MM.1S (cell line): ENCODE data around the gene PPP1R37.

Experiments used
- DNase-seq: peaks from one replicate; pipeline ENCODE4 v3.0.0-alpha.2; 2015
- H2AFZ ChIP-seq: fragments of 300-600 bp; sonication (generic); 2 replicates; pipeline ENCODE4 v1.6.0; 2016; ENCODE audit warnings: antibody characterized with exemption, low read length
- H3F3A ChIP-seq: fragments of 300-600 bp; sonication (generic); 2 replicates; pipeline ENCODE4 v1.6.1; 2016; ENCODE audit warnings: mild to moderate bottlenecking, antibody characterized with exemption, low read length, moderate library complexity, mixed read lengths; ENCODE audit not compliant: insufficient read depth
- H3K27ac ChIP-seq: fragments of 300-600 bp; sonication (generic); 2 replicates; pipeline ENCODE4 v1.5.1; 2016; ENCODE audit warnings: mild to moderate bottlenecking, low read length
- H3K27me3 ChIP-seq: fragments of 300-600 bp; sonication (generic); replicated peaks from 2 replicates; pipeline ENCODE4 v1.6.0; 2016; ENCODE audit warnings: low read length; ENCODE audit not compliant: insufficient read depth
- H3K36me3 ChIP-seq: fragments of 300-600 bp; sonication (generic); replicated peaks from 2 replicates; pipeline ENCODE4 v1.6.1; 2016; ENCODE audit warnings: mild to moderate bottlenecking, low read length, mixed read lengths; ENCODE audit not compliant: insufficient read depth
- H3K4me1 ChIP-seq: fragments of 300-600 bp; sonication (generic); 2 replicates; pipeline ENCODE4 v1.6.1; 2016; ENCODE audit warnings: low read length, mixed read lengths
- H3K4me2 ChIP-seq: fragments of 300-600 bp; sonication (generic); 2 replicates; pipeline ENCODE4 v1.6.0; 2016; ENCODE audit warnings: low read depth, low read length
- H3K4me3 ChIP-seq: fragments of 300-600 bp; sonication (generic); 2 replicates; pipeline ENCODE4 v1.5.1; 2016; ENCODE audit warnings: low read length, mixed read lengths
- H3K79me2 ChIP-seq: fragments of 300-600 bp; sonication (generic); 2 replicates; pipeline ENCODE4 v1.6.1; 2016; ENCODE audit warnings: mixed run types, low read length, mixed read lengths
- H3K9ac ChIP-seq: fragments of 300-600 bp; sonication (generic); 2 replicates; pipeline ENCODE4 v1.6.1; 2016; ENCODE audit warnings: low read length, mixed read lengths
- H3K9me2 ChIP-seq: fragments of 300-600 bp; sonication (generic); replicated peaks from 2 replicates; pipeline ENCODE4 v1.6.1; 2016; ENCODE audit warnings: mild to moderate bottlenecking, low read length, mixed read lengths; ENCODE audit not compliant: insufficient read depth
- H3K9me3 ChIP-seq: fragments of 300-600 bp; sonication (generic); replicated peaks from 2 replicates; pipeline ENCODE4 v1.6.1; 2016; ENCODE audit warnings: mild to moderate bottlenecking, low read length, mixed read lengths; ENCODE audit not compliant: insufficient read depth
- H4K20me1 ChIP-seq: fragments of 300-600 bp; sonication (generic); 2 replicates; pipeline ENCODE4 v1.6.1; 2016; ENCODE audit warnings: mild to moderate bottlenecking, low read length, moderate library complexity, mixed read lengths; ENCODE audit not compliant: insufficient read depth
- EZH2 ChIP-seq: fragments of 300-600 bp; sonication (generic); optimal IDR thresholded peaks from 2 replicates; pipeline ENCODE3; 2017; ENCODE audit warnings: low read depth, mild to moderate bottlenecking, antibody characterized with exemption, low read length, mixed read lengths
- EZH2phosphoT487 ChIP-seq: fragments of 300-600 bp; sonication (generic); IDR thresholded peaks from 2 replicates; pipeline ENCODE4 v1.6.1; 2018; ENCODE audit warnings: antibody characterized with exemption, low read length
- TF ChIP-seq, protein P1 (sequence below): fragments of 300-600 bp; sonication (generic); IDR thresholded peaks from 2 replicates; pipeline ENCODE4 v1.5.1; 2016; ENCODE audit warnings: antibody characterized with exemption, low read length, mixed read lengths

The PPP1R37 gene

DNA sequence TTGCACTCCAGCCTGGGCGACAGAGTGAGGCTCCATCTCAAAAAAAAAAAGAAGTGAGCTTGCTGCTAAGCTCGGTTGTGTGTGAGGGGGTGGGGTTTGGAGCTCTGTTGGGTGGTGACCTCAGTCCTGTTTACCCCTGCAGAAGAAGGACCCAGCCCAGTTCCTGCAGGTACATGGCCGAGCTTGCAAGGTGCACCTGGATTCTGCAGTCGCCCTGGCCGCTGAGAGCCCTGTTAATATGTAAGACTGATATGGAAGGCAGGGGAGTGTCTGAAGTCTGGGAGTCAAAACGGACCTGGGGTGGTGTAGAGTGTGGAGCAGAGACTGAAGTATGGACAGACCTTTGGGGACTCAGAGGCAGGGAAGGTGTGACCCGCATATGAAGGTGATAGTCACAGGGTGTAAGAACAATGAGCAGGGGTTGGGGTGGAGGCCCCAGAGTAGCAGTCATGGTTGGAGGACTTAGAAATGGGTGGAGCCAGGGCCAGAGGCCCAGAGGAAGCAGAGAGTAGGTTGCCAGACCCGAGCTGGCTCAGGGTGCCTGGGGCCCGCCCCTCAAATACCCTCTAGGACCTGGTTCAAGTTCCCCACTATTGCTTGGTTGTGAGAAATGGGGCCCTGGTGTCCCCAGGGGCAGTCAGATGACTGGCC lies 40.9 kb upstream of the PPP1R37 start:
- DNase-seq = no peak
- no peak for TF ChIP-seq EZH2

DNA sequence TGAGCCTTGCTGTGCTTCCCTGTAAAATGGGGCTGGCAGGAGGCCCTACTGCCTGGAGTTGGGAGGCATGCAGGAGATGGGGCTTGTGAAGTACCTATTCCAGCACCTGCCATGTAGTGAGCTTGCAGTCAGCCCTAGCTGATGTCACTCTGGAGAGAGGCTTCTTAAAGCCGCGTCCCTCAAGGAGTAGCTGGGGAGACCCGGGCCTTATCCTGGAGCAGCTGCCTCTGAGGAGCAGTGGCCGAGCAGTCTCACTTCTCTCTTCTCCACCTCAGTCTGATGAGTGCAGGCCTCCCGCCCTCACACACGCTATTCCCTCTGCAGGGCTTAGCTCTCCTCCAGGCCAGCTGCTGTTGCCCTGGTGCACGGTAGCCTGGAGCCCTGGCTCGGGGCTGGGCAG lies 36.1 kb upstream of the PPP1R37 start:
- TF ChIP-seq EZH2 (no peak), EZH2phosphoT487 (no peak)
- TF ChIP-seq, protein P1, sequence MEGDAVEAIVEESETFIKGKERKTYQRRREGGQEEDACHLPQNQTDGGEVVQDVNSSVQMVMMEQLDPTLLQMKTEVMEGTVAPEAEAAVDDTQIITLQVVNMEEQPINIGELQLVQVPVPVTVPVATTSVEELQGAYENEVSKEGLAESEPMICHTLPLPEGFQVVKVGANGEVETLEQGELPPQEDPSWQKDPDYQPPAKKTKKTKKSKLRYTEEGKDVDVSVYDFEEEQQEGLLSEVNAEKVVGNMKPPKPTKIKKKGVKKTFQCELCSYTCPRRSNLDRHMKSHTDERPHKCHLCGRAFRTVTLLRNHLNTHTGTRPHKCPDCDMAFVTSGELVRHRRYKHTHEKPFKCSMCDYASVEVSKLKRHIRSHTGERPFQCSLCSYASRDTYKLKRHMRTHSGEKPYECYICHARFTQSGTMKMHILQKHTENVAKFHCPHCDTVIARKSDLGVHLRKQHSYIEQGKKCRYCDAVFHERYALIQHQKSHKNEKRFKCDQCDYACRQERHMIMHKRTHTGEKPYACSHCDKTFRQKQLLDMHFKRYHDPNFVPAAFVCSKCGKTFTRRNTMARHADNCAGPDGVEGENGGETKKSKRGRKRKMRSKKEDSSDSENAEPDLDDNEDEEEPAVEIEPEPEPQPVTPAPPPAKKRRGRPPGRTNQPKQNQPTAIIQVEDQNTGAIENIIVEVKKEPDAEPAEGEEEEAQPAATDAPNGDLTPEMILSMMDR = no peak
- Histone ChIP-seq H3K27me3 (no peaks in the 10 kb centered on the region), H3K9me3 (no peaks in the 10 kb centered on the region), H3K4me3 (no peak overlapping the region), H3K4me2 (no peak overlapping the region), H3K9ac (no peak overlapping the region), H2AFZ (no peak overlapping the region), H3K9me2 (no peaks in the 10 kb centered on the region), H3K4me1 (no peaks in the 10 kb centered on the region), H3F3A (no peaks in the 10 kb centered on the region), H3K27ac (no peak overlapping the region), H3K36me3 (peaks cover 18% of the 10 kb centered on the region), H3K79me2 (peaks cover 70% of the 10 kb centered on the region), H4K20me1 (peaks cover 3% of the 10 kb centered on the region; the same call in 1 of the 2 replicates)
- DNase-seq = no peak

More for the DNA sequence above, 40.9 kb upstream of the PPP1R37 start:
- Histone ChIP-seq H3K9me2 (no peaks in the 10 kb centered on the region), H4K20me1 (no peaks in the 10 kb centered on the region), H3K79me2 (peaks cover 82% of the 10 kb centered on the region), H3K9ac (no peak overlapping the region), H2AFZ (no peak overlapping the region), H3K4me2 (no peak overlapping the region), H3K4me3 (no peak overlapping the region), H3F3A (peaks cover 23% of the 10 kb centered on the region), H3K36me3 (peaks cover 7% of the 10 kb centered on the region), H3K27ac (no peak overlapping the region), H3K9me3 (no peaks in the 10 kb centered on the region), H3K4me1 (peaks cover 26% of the 10 kb centered on the region), H3K27me3 (no peaks in the 10 kb centered on the region)

DNA sequence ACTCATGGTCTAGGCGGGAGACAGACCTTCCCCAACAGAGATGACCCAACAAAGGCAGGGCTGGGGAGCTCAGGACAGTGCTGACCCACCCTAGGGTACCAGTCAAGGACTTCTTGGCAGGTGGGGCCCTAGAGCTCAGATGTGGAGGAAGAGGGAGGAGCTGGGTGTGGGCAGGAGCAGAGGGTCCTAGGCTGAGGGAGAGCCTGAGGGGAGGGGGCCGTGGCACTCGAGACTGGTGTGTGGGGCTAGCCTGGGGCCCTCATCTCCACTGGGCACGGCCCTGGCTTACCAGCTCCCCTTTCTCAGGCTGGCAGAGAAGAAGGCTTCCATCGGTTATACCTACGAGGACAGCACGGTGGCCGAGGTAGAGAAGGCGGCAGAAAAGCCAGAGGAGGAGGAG lies 35.5 kb upstream of the PPP1R37 start:
- Histone ChIP-seq H3K9me2 (no peaks in the 10 kb centered on the region), H3K9me3 (no peaks in the 10 kb centered on the region), H3K4me2 (no peak overlapping the region), H3K4me1 (no peaks in the 10 kb centered on the region), H3K36me3 (peaks cover 15% of the 10 kb centered on the region), H3K27ac (no peak overlapping the region), H3K4me3 (no peak overlapping the region), H2AFZ (no peak overlapping the region), H4K20me1 (peaks cover 3% of the 10 kb centered on the region; the same call in 1 of the 2 replicates), H3K27me3 (no peaks in the 10 kb centered on the region), H3K9ac (no peak overlapping the region), H3K79me2 (peaks cover 67% of the 10 kb centered on the region), H3F3A (no peaks in the 10 kb centered on the region)
- TF ChIP-seq EZH2phosphoT487 (no peak), EZH2 (no peak)
- TF ChIP-seq, protein P1 = no peak
- DNase-seq = no peak

DNA sequence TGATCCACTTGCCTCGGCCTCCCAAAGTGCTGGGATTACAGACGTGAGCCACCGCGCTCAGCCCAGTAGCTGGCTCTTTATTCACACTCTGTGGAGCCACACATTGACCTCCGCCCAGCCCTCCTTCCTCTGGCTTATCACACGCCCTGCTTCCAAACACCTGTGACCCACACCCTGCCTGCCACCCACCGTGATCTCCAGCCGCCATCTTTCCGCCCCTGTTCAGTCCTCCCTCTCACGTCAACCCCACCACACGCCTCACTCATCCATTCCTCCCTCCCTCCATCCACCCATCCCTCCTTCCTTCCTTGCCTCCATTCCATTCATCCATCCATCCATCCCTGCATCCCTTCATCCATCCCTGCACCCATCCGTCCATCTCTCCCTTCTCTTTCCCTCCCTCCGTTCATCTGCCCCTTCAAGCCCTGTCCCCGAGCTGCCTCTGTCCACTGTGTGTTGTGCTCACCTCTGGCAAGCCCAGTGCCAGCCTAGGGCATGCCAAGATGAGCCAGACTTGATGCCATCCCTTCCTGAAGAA lies 34.3 kb upstream of the PPP1R37 start:
- Histone ChIP-seq H2AFZ (no peak overlapping the region), H3K27me3 (no peaks in the 10 kb centered on the region), H3K9me3 (no peaks in the 10 kb centered on the region), H3K79me2 (peaks cover 60% of the 10 kb centered on the region), H3K4me1 (no peaks in the 10 kb centered on the region), H3K9me2 (no peaks in the 10 kb centered on the region), H4K20me1 (peaks cover 3% of the 10 kb centered on the region; the same call in 1 of the 2 replicates), H3K4me2 (no peak overlapping the region), H3F3A (no peaks in the 10 kb centered on the region), H3K27ac (no peak overlapping the region), H3K4me3 (no peak overlapping the region), H3K36me3 (peaks cover 14% of the 10 kb centered on the region), H3K9ac (no peak overlapping the region)
- DNase-seq = no peak
- TF ChIP-seq, protein P1 = no peak
- TF ChIP-seq EZH2 = no peak
- TF ChIP-seq EZH2phosphoT487 = no peak
